HG03060 (cell line): Measurements from ENCODE around the gene SURF6.
"Not testable (repeated sequence)": the region's sequence is repeated elsewhere in the genome, so short reads cannot be mapped to it uniquely, and the experiment has no call there.

ENCODE experiments used
- ATAC-seq: cut with Tn5 transposase; IDR thresholded peaks from one replicate; pipeline ENCODE4 v1.9.1; 2021; ENCODE audit warnings: low read depth, moderate number of reproducible peaks; ENCODE audit not compliant: unreplicated experiment

SURF6 gene

GRCh38 chr9:133335924-133336811, at the start of gene SURF6:
SURF6 (minus strand) TSS chr9:133336188; CDS start chr9:133336132, 56 bp downstream.
- ATAC-seq, result peak; percentile 62

GRCh38 chr9:133385452-133385851, 49.5 kb upstream of the SURF6 start:
- ATAC-seq, result no peak

GRCh38 chr9:133384736-133385321, 48.8 kb upstream of the SURF6 start:
- ATAC-seq, result no peak

GRCh38 chr9:133383438-133383837, 47.5 kb upstream of the SURF6 start:
- no peak for ATAC-seq

GRCh38 chr9:133382507-133383141, 46.6 kb upstream of the SURF6 start:
- no peak for ATAC-seq

GRCh38 chr9:133380734-133381133, 44.7 kb upstream of the SURF6 start:
- ATAC-seq, result no peak

GRCh38 chr9:133379153-133380086, 43.4 kb upstream of the SURF6 start:
- no peak for ATAC-seq

GRCh38 chr9:133378408-133378962, 42.5 kb upstream of the SURF6 start:
- ATAC-seq, result no peak

GRCh38 chr9:133377721-133378216, 41.8 kb upstream of the SURF6 start:
- no peak for ATAC-seq

- not testable (repeated sequence) for ATAC-seq
These were observed 41.3 kb upstream of the SURF6 start for GRCh38 chr9:133377280-133377679.

GRCh38 chr9:133375724-133376654, 40.0 kb upstream of the SURF6 start, which contains the start of the genes STKLD1 and SURF4:
STKLD1 (plus strand) TSS chr9:133376366; CDS start chr9:133376474, 108 bp downstream.
SURF4 (minus strand) TSS chr9:133376060; CDS start chr9:133375969, 91 bp downstream.
- peak; percentile 58 for ATAC-seq

- ATAC-seq, result no peak
These were observed 39.2 kb upstream of the SURF6 start for GRCh38 chr9:133375116-133375723.

GRCh38 chr9:133374612-133375115, 38.7 kb upstream of the SURF6 start:
- no peak for ATAC-seq

GRCh38 chr9:133372144-133372543, 36.2 kb upstream of the SURF6 start:
- no peak for ATAC-seq

GRCh38 chr9:133371261-133371711, 35.3 kb upstream of the SURF6 start:
- ATAC-seq, result no peak

- no peak for ATAC-seq
These were observed 34.7 kb upstream of the SURF6 start for GRCh38 chr9:133370685-133371084.

GRCh38 chr9:133369933-133370332, 33.9 kb upstream of the SURF6 start:
- ATAC-seq, result no peak

GRCh38 chr9:133369422-133369821, 33.4 kb upstream of the SURF6 start:
- no peak for ATAC-seq
